NOMO-1 treated with DMSO at 0.1 percent for 48 hours (cell line): ENCODE measurements around the gene NLRC3.

Source experiments
- DNase-seq: peaks from one replicate; lab custom pipeline; 2025; ENCODE audit not compliant: unreplicated experiment; lab: John Stamatoyannopoulos, UW

The NLRC3 gene

DNA sequence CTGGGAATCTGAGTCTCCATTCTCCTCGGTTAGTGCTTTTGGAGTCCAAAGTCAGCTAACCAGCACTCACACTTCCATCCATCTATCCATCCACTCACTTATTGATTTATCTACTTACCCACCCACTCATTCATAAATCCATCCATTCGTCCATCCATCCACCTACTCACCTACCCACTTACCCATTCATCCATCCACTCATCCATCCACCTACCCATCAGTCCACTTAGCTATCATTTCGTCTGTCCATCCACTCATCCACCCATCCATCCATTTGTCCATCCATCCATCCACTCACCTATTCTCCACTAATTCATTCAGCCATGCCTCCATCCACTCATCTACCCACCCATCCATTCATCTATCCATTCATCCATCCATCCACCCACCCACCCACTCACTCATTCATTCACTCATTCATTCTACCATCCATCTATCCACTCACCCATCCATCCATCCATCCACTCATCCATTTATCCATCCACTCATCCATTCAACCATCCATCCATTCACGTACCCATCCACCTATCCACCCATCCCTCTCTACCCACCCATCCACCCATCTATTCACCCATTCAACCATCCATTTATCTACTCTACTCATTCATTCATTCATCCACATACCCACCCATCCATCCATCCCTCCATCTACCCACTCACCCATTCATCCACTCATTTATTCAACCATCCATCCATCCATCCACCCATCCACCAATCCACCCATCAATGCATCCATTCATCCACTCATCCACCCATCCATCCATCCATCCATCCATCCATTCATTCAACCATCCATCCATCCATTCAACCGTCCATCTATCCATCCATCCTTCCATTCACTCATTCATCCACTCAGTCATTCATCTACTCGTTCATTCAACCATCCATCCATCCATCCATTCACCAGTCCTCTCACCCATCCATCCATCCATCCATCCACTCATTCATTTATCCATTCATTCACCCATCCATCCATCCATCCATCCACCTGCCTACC, 26.1 kb downstream of the NLRC3 start:
- DNase-seq: no peak

DNA sequence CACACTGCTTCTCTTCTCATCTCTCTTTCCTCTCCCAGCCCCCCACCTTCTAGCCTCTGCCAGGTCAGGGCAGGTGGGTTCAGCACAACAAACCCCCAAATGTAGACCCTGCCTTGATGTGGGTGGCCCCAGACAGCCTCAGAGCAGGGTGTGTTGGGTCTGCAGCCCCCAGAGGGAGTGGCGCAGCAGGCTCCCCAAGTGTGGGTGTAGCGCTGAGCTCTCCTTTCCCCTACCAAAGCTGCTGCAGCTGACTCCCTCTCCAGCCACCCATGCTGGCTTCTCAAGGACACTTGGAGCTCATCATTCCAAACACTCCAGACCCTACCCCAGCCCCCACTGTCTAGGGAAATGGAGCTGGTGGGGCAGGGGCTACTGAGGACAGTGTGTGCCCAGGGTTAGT, 27.3 kb downstream of the NLRC3 start:
- DNase-seq: no peak

DNA sequence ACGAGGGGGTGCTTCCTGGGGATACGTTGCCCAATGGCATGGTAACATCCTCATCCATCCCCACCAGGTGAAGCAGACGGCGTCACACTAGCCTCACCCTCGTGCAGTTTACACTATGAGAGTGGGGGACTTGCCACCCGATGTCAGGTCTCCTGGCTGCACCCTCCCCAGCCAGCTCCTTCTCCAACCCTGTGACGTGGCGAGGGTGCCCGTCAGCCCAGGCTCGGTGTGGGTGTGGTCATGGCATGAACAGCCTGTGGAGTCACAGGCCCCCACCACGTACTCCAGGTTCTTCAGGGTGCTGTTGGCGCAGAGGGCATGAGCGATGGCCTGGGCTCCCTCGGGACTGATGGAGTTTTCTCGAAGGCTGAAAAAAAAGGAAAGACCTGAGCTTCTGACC, 28.3 kb downstream of the NLRC3 start:
- DNase-seq: no peak

DNA sequence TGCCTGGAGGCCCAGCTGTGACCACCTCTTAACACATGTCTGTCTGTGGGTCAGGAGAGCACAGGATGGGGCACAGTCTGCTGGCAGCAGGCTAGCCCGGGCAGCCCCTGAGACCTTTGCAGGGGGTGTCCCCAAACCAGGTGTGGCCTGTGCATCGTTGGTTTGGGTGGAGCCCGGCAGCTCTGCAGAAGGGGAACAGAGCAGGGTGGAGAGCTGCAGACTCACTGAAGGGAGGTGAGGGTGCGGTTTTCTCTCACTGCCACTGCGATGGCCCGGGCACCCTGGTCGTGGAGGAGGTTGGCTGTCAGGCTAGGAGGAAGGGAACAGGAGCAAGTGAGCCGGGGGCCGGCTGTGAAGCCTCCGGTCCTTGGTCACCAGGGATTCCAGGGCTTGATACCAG, 28.8 kb downstream of the NLRC3 start:
- no peak for DNase-seq

DNA sequence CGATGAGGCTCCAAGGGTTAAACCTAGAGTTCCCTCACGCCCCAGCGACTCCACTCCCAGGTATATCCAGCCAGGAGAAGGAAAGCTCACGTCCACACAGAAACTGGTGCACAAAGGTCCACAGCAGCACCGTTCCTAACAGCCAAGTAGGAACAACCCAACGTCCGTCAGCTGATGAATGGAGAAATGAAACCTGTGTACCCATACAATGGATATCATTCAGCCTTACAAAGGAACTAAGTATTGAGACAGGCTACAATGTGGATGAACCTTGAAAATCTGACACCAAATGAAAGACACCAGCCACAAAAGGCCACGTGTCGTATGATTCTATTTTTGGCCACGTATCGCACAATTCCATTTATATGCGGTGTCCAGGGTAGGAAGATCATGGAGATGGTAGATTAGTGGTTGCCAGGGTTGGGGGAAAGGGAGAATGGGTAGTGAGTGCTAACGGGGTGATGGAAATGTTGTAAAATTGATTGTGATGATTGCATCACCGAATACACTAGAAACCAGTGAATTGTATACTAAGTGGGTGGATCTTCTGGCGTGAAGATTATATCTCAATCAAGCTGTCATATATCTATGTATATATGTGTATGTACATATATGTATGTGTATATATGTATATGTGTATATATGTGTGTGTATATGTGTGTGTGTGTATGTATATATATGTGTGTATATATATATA, 30.1 kb downstream of the NLRC3 start:
- DNase-seq: no peak

DNA sequence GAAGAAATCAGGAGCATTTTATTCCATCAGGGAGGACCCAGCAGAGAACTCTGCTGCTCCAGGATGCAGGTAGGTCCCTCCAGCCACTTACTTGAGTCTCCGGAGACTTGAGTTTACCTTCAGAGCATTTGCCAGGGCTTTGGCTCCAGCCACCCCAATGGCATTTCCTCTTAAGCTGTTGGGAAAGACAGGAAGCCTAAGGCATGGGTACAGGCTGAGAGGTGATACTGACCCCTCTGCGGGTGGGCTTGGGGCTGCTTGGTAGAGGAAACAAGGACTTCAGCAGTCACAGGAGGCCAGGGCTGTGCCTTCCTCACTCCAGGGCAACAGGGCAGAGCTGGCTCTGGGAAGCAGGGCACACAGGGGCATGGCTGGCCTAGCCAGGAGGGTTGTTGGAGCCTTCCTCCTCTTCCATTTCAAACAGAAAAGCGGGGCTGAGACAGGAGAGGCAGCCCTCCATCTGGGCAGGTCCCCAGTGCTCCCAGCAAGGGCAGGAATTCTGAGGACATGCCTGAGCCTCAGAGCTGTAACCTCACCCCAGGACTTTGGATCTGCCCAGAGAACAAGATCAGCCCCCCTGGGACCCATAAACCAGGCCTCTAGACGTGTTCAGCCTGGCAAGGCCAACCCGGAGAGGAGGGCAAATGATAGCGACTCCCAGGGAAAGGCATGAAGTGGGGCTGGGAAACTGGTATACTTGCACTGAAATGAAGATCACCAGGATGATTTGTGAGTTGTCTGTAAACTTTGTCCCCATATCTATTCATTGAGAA, 34.4 kb downstream of the NLRC3 start:
- no peak for DNase-seq

DNA sequence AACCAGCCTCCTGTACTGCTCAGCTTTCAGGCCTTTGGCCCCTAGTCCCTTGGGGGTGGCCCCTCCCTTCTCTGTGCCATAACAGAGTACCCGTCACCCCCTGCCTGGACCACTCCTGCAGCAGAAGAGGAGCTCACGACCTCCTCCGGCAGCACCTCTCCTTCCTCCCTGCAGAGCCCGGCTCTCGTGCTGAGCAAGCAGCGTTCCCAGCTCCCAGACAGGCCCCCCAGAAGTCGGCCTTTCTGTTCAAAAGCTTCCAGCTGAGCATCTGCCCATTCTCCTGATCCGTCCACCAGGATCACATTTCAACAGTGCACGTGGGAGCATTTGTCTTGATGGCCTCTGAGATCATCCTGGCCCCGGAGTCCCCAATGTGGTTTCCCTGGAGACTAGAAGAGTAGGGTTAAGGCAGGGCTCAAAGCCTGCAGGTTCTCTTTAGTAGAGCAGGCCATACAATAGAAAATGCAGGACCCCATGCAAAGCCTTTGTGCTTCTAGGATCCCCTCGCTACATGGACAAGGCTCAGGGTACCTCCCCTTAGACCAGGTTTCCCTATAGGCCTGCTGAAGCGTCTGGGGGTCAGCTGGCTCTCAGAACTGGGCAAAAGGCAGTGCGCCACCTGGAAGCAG, 35.6 kb downstream of the NLRC3 start:
- DNase-seq: no peak

DNA sequence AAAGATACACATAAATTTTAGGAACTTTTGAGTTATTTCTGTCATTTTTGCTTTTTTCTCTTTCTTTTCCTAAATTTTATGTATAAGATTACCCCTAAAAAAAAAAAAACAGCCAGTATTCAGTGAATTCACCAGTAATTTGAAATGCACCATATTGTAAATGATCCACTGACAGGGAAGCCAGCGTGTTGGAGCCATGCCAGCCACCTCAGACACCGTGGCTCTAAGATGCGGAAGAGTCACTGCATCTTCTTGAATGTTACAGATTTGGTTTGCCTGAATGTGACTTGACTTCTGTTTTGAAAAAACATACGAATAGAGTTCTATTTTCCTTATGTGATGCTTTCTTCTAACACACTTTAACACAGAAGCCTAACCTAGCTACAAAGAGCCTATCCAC, 39.0 kb downstream of the NLRC3 start:
- DNase-seq: no peak

DNA sequence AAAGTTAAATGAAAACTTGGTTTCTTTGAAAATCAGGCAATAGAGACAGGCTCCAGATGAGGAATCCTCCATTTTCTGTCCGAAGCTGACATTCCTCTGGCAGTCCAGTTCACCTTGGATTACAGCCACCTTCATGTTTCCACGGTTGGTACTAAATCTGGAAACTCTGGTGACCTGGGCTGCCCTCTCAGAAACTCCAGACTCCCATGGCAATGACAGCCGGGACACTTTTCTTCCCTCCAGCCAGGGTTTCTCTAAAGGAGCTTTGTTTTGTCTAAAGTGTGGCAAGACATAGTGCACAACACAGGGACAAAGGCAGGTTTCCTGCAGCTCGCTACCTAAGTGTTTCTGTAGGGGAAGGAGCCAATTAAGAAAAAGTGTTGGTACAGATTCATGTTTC, 40.4 kb downstream of the NLRC3 start:
- DNase-seq: no peak

DNA sequence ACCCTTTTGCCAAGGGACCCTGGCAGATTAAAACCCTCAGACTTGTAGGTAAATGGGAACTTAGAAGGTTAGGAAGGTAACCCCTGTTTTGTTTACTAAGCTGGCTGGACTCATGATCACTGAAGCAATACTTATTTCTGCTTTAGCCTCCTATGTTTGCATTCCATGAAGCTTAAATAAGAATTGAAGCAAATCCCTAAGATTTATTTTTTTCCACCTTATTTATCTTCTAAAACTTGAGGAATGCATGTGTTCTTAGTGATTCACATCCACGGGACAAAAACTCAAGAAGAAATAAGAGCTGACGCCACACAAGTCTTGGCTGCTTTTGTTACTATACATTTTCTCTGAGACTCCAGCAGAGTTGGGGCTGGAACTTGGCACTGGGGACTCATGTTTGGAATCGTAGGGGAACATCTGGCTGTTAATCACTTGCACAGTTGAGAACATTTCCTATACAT, 40.9 kb downstream of the NLRC3 start:
- no peak for DNase-seq

DNA sequence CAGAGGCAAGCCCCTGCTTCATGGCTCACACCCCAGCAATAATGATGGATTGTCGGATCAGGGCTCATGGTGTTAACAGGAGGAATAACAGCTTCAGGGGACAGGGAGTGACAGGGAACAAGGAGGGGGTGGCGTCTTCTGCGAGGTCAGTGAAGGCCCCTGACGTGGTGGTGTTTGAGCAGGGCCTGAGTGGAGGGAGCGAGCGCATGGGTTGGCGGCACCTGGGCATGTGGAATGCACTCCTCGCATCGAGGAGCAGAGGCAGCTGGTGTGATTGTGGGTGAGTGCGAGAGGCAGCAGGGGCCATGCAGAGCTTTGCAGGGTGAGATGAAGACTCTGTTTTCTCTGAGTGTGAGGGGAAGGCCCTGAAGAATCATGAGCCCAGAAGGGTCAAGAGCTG, 43.1 kb downstream of the NLRC3 start:
- DNase-seq: no peak

DNA sequence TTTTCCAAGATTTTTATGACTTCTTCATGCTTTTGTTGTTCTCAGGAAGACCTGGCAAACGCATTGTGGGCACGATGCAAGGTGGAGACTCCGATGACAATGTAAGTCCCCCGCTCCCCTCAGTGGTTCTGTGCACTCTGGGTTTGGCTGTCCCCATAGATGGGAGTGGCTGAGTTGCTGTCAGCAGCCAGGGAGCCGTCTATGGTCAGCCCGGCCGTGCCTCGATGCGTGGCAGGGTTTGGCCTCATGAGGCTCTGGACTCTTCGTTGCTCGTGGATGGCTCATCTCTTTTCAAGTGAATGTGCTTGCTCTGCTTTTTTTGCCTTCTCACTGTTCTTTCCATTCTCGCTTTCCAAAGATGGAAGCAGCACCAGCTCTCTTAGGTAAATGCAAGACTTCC, 44.5 kb downstream of the NLRC3 start:
- DNase-seq: no peak

DNA sequence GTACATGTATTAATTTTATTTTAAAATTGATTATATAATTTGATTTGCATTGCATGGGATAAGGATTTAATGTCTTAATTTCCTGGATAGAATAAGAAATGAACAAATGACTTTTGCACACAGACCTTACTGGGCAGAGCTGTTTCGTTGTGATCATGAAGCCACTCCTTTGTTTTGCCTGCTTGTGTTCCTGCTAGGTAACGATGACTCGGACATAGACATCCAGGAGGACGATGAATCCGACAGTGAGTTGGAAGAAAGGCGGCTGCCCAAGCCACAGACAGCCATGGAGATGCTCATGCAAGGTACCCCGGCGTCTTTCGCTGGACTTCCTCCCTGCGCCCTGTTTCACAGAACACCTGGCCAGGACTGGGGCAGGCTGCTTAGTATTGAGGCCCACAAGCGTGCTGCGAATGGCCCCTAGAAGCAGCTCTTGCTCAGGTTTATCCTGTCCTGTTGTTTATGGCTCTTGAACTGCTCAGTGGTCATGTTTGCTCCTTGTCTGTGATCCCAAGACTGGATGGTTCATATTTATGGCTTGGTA, 46.8 kb downstream of the NLRC3 start:
- DNase-seq: no peak

DNA sequence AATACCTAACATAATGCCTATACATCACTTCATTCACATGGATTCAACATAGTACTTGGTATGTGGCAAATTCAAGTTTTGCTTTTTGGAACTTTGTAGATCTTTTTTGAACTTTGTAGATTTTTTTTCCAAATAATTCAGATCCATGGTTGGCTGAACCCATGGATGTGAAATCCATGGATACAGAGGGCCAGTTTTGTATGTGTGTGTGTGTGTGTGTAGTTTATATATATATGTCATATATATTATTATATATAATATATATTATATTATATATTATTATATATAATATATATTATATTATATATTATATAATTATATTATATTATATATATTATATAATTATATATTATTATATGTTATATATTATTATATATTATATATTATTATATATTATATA, 48.0 kb downstream of the NLRC3 start:
- DNase-seq: no peak

DNA sequence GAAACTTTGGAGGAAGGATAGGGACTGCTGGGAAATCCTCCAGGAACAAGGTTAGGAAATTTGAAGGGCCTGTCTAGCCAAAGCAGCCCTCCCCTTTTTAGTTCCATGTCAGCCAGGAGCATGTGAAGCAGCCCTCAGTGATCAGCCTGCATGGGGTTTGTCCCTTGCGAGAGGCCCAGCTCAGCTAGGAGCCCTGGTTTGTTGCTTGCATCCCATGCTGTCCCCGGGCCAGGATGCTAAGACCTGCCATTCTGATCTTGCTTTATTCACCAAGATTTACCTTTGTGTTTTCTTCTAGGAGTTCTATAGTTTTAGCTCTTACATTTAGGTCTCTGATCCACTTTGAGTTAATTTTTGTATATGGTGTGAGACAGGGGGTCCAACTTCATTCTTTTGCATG, 48.8 kb downstream of the NLRC3 start:
- no peak for DNase-seq

DNA sequence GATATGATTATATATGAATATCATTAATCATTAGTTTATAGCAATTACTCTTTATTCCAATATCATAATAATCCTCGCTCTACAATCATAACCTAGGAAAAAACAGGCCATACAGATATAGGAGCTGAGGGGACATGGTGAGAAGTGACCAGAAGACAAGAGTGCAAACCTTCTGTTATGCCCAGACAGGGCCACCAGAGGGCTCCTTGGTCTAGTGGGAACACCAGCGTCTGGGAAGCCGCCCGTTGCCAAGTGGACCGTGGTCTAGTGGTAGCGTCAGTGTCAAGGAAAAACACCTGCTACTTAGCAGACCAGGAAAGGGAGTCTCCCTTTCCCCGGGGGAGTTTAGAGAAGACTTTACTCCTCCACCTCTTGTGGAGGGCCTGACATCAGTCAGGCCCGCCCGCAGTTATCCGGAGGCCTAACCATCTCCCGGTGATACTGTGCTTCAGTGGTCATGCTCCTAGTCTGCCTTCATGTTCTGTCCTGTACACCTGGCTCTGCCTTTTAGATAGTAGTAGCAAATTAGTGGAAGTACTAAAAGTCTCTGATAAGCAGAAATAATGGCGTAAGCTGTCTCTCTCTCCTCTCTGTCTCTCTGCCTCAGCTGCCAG, 49.9 kb downstream of the NLRC3 start:
- peak; percentile 16 for DNase-seq

DNA sequence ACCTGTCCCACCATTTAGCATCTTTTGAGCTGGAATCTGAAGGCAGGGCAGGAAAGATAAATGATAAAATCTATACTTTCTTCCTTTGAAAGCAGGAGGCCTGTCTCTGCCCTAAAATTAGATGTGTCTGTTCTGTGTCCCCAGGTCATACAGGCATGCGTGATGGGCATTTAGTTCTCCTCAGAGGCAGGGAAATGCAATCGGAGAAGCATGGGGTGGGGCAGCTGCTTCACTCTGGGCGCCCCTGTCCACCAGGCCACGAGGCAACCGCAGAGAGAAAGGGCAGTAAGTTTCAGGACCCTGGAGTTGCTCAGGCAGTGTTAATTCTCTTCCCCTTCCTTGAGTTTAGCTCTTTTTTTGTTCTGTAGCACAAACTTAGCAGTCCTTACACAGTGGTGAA, 51.3 kb downstream of the NLRC3 start:
- DNase-seq: no peak

DNA sequence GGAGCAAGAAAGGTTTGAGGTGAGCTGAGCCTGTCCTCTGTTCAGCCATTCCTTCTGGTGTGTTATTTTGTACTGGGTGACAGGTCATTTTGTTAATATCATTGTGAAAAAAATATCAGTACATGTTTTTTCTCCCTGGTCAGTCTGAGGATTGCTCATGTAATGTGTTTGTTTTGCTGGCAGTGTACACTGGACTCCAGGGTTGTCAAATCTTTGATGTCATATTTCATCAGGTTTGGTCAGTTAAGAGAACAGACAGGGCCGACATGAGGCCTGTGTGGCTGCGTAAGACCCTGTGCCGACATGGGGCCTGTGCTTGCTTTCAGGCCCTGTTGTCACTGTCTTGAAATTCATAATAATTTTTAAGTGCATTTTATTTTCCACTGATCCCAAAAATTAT, 53.9 kb downstream of the NLRC3 start:
- DNase-seq: no peak

DNA sequence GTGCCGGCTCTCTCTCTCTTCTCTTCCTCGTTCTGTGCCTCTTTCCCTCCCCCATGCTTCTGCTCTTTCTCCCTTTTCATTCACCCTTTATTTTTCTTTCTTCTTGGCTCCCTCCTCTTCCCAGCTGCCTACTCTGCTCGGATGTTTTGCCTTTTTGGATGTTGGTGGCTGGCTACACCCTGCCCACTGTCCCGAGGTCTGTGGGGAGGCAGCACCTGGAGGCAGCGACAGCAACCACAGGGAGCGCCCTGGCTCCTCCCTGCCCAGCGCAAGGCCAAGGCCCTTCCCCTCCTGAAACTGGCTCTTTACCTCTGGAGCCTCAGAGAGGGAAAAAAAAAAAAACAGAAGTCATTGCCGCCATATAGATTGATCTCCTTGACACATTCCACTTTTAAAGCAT, 56.4 kb downstream of the NLRC3 start:
- no peak for DNase-seq

DNA sequence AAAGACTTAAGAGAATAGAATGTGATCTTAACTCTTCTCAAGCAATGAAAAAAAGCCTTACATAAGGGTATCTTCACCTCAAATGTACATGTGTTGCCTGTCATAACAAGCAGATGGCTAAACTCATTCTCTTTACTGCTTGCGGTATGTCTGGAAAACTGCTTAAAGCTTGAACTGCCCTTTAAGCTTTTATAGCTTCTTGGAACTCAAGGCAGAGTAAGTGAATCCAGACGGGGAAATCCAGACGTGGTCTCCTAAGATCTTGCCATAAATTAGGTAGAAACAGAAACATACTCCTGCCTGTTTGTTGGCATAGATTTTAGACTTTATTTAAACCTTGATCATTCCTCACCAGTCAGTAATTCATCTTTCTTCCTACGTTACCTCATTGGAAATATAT, 56.8 kb downstream of the NLRC3 start:
- DNase-seq: no peak
